ENCODE results near the gene PRKAG2.

Gene PRKAG2

GRCh38 chr7:151712810-151713125 is 164.1 kb downstream of the PRKAG2 start:
- TF ChIP-seq CEBPB (IDR thresholded peaks at IDR 0.05) (no peak), REST (IDR thresholded peaks at IDR 0.05; ENCODE audit: low read depth) (no peak), ZBTB7A (IDR thresholded peaks at IDR 0.05; ENCODE audit: low read depth) (no peak), RAD21 (IDR thresholded peaks at IDR 0.05; ENCODE audit: low read depth) (no peak), TCF12 (IDR thresholded peaks at IDR 0.05; ENCODE audit: low read depth) (no peak), EGR1 (IDR thresholded peaks at IDR 0.05) (no peak), EP300 (IDR thresholded peaks at IDR 0.05; ENCODE audit: borderline replicate concordance) (no peak), NFIC (IDR thresholded peaks at IDR 0.05) (no peak)

- TF ChIP-seq ZBTB7A (IDR thresholded peaks at IDR 0.05; ENCODE audit: low read depth) (no peak), RAD21 (IDR thresholded peaks at IDR 0.05; ENCODE audit: low read depth) (no peak; the same call in 1 of the 2 replicates), TAF1 (IDR thresholded peaks at IDR 0.05; ENCODE audit: low read depth) (no peak), EP300 (IDR thresholded peaks at IDR 0.05; ENCODE audit: borderline replicate concordance) (peak; percentile 82), NFIC (IDR thresholded peaks at IDR 0.05) (peak; percentile 89), EGR1 (IDR thresholded peaks at IDR 0.05) (no peak), TCF12 (IDR thresholded peaks at IDR 0.05; ENCODE audit: low read depth) (peak; percentile 79), YY1 (IDR thresholded peaks at IDR 0.05; ENCODE audit: low read depth) (0 out of 2 replicates have a peak, but pooled peaks have one; percentile 15), REST (IDR thresholded peaks at IDR 0.05; ENCODE audit: low read depth) (no peak), TEAD4 (IDR thresholded peaks at IDR 0.05) (peak; percentile 52), MAX (IDR thresholded peaks at IDR 0.05) (peak; percentile 95), CREB1 (IDR thresholded peaks at IDR 0.05; ENCODE audit: low read depth) (no peak), FOXM1 (IDR thresholded peaks at IDR 0.05; ENCODE audit: borderline replicate concordance, low read depth) (no peak), USF1 (IDR thresholded peaks at IDR 0.05) (peak; percentile 98), CEBPB (IDR thresholded peaks at IDR 0.05) (no peak)
These were observed 164.8 kb downstream of the PRKAG2 start for GRCh38 chr7:151711906-151712809.

GRCh38 chr7:151711435-151711872 is 165.5 kb downstream of the PRKAG2 start:
- TF ChIP-seq USF1 (IDR thresholded peaks at IDR 0.05), result no peak
- no peak for TF ChIP-seq EGR1 (IDR thresholded peaks at IDR 0.05)
- TF ChIP-seq ZBTB7A (IDR thresholded peaks at IDR 0.05; ENCODE audit: low read depth), result no peak
- TF ChIP-seq RAD21 (IDR thresholded peaks at IDR 0.05; ENCODE audit: low read depth), result no peak
- no peak for TF ChIP-seq TCF12 (IDR thresholded peaks at IDR 0.05; ENCODE audit: low read depth)
- TF ChIP-seq FOXM1 (IDR thresholded peaks at IDR 0.05; ENCODE audit: borderline replicate concordance, low read depth), result no peak
- TF ChIP-seq CEBPB (IDR thresholded peaks at IDR 0.05), result no peak
- TF ChIP-seq REST (IDR thresholded peaks at IDR 0.05; ENCODE audit: low read depth), result no peak
- TF ChIP-seq TEAD4 (IDR thresholded peaks at IDR 0.05), result no peak
- no peak for TF ChIP-seq TAF1 (IDR thresholded peaks at IDR 0.05; ENCODE audit: low read depth)
- no peak for TF ChIP-seq NFIC (IDR thresholded peaks at IDR 0.05)
- TF ChIP-seq YY1 (IDR thresholded peaks at IDR 0.05; ENCODE audit: low read depth), result no peak
- TF ChIP-seq EP300 (IDR thresholded peaks at IDR 0.05; ENCODE audit: borderline replicate concordance), result no peak
- no peak for TF ChIP-seq CREB1 (IDR thresholded peaks at IDR 0.05; ENCODE audit: low read depth)
- no peak for TF ChIP-seq MAX (IDR thresholded peaks at IDR 0.05)
